T-cell (primary cell): ENCODE results near the gene EXOC3L4. TPM values are rescaled to one million over a fixed set of nuclear protein-coding genes. Genes with fewer than 3 reads are reported as not detected.

ENCODE experiments used
- ATAC-seq, 4 experiments: fragments of 200-7000 bp in 3 of 4; fragments of 150-1000 bp in 1 of 4; cut with Tn5 transposase; replicated peaks in 1 of 4; 1 replicate in 3 of 4; 2 replicates in 1 of 4; pipeline ENCODE4 v1.10.0; 2021; ENCODE audit warnings: moderate library complexity in 3 of 4, mild to moderate bottlenecking in 2 of 4, moderate number of reproducible peaks in 1 of 4
- CTCF ChIA-PET, 2 donors: fragments of 300-600 bp; sonication (Branson Sonifier 250); formaldehyde crosslinking; loops; one replicate each; lab custom pipeline; 2022; ENCODE audit warnings: antibody characterized with exemption in 2 of 2; lab: Charles Lee
- POLR2A ChIA-PET, 2 donors: fragments of 300-600 bp; sonication (Branson Sonifier 250); formaldehyde crosslinking; loops; one replicate each; lab custom pipeline; 2022; ENCODE audit warnings: antibody characterized with exemption in 2 of 2; lab: Charles Lee
- DNase-seq, 35 experiments: peaks; one replicate each; pipeline versions ENCODE4 v3.0.0 to v3.0.0-alpha.2; 2013 to 2023
- H3K27ac ChIP-seq: one replicate; pipeline ENCODE4 v1.5.1; 2013; ENCODE audit warnings: low read length
- H3K27me3 ChIP-seq, 2 experiments: replicated peaks in 1 of 2; 1 replicate in 1 of 2; 2 replicates in 1 of 2; pipeline versions ENCODE4 v1.6.1 to v1.7.0; 2013; ENCODE audit warnings: low read length in 1 of 2, mixed read lengths in 1 of 2; ENCODE audit not compliant: control insufficient read depth in 2 of 2, insufficient read depth in 2 of 2; ENCODE audit errors: extremely low read depth in 1 of 2
- H3K36me3 ChIP-seq, 2 donors: 1 replicate in 1 of 2; 2 replicates in 1 of 2; pipeline versions ENCODE4 v1.6.1 to v1.7.0; 2013; ENCODE audit warnings: low read length in 1 of 2; ENCODE audit not compliant: control insufficient read depth in 2 of 2, insufficient read depth in 1 of 2; ENCODE audit errors: extremely low read depth in 1 of 2
- H3K4me1 ChIP-seq, 2 experiments: 1 replicate in 1 of 2; 2 replicates in 1 of 2; pipeline versions ENCODE4 v1.6.1 to v1.7.0; 2013; ENCODE audit warnings: low read length in 2 of 2, mixed read lengths in 1 of 2; ENCODE audit not compliant: insufficient read depth in 2 of 2, control insufficient read depth in 1 of 2; ENCODE audit errors: extremely low read depth in 1 of 2
- H3K4me3 ChIP-seq, 2 donors: 1 replicate in 1 of 2; 2 replicates in 1 of 2; pipeline versions ENCODE4 v1.5.1 to v1.7.0; 2013; ENCODE audit warnings: mild to moderate bottlenecking in 2 of 2, low read length in 1 of 2, moderate library complexity in 1 of 2; ENCODE audit not compliant: control insufficient read depth in 1 of 2; ENCODE audit errors: extremely low read depth in 1 of 2
- H3K9me3 ChIP-seq: 2 replicates; pipeline ENCODE4 v1.7.0; 2013
- H3K27ac Mint-ChIP-seq, 2 donors: one replicate each; pipeline ENCODE4 v1.8.0; 2020 to 2021; ENCODE audit warnings: mild to moderate bottlenecking in 2 of 2, mixed read lengths in 2 of 2
- H3K27me3 Mint-ChIP-seq, 2 donors: one replicate each; pipeline ENCODE4 v1.8.0; 2021 to 2022; ENCODE audit warnings: mixed read lengths in 2 of 2
- H3K36me3 Mint-ChIP-seq: one replicate; pipeline ENCODE4 v1.8.0; 2021; ENCODE audit warnings: mixed read lengths
- H3K4me1 Mint-ChIP-seq, 3 donors: one replicate each; pipeline ENCODE4 v1.8.0; 2020 to 2022; ENCODE audit warnings: mixed read lengths in 3 of 3, mild to moderate bottlenecking in 1 of 3
- H3K4me3 Mint-ChIP-seq, 3 donors: one replicate each; pipeline ENCODE4 v1.8.0; 2020 to 2022; ENCODE audit warnings: mild to moderate bottlenecking in 3 of 3, mixed read lengths in 3 of 3, moderate library complexity in 3 of 3
- H3K9me3 Mint-ChIP-seq, 3 donors: one replicate each; pipeline ENCODE4 v1.8.0; 2020 to 2022; ENCODE audit warnings: mixed read lengths in 3 of 3
- WGBS: methylation state at CpG from one replicate; pipeline ENCODE4 v1.1.5; 2013; ENCODE audit warnings: missing lambda C conversion rate; ENCODE audit not compliant: insufficient coverage; 5-methylcytosine and 5-hydroxymethylcytosine counted together
- total RNA-seq, 35 experiments: library from RNA in 6 of 35; stranded (reverse) in 6 of 35; fragments of 120-200 nt in 1 of 35; gene quantifications; one replicate each; pipeline versions ENCODE4 v1.2.1 to v1.2.4 and lab custom pipeline; 2013 to 2026

EXOC3L4 gene
- total RNA-seq, 5 donors from 2014 or later (not counting 1 experiment from before 2014, with no cell fraction given): 0.25 TPM; not detected in 4

DNA sequence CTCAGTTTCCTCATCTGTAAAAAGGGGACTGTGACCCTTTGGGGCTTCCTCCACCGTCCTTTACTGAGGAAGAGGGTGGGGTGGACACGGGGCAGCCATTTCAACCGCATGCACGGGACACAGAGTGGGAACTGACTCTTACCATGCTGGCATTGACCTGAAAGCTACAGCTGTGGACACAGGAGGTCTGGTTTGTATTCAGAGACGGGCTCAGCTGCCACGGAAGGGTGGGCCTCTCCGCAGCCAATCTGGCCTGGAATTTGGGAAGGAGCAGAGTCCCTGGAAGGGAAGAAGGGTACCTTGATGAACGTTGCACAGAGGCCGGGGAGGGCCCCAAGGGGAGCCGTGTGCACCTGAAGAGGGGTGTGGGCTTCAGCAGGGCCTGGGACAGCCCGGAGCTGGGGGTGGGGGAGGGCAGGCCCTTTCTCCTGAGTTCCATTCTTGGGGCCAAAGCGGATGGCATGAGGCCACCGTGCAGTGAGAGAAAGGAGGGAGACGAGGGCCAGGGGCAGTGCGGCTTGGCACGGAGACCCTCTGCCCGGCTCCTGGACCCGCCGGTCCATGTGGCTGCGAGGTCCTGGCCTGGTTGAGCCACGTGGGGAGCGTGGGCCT lies 43.3 kb downstream of the EXOC3L4 start:
- Histone ChIP-seq H3K4me3 (no peak overlapping the region), H3K4me1 (no peaks in the 10 kb centered on the region), H3K9me3 (no peaks in the 10 kb centered on the region), H3K27ac (no peak overlapping the region), H3K27me3 (peaks cover 0 to 26% of the 10 kb centered on the region in 2 experiments), H3K36me3 (no peaks in the 10 kb centered on the region)
- POLR2A ChIA-PET: no interaction called here
- Mint-ChIP-seq H3K9me3 (no peaks in the 10 kb centered on the region), H3K27me3 (peaks cover 14 to 40% of the 10 kb centered on the region in 2 donors), H3K4me3 (no peak overlapping the region), H3K27ac (no peak overlapping the region), H3K36me3 (no peaks in the 10 kb centered on the region), H3K4me1 (peaks cover 0 to 6% (median 5%) of the 10 kb centered on the region in 3 donors)
- ATAC-seq (no peak), DNase-seq (no peak)
- WGBS: 84% methylated on average over 19 of the region's 22 CpGs
- CTCF ChIA-PET: no interaction called here

DNA sequence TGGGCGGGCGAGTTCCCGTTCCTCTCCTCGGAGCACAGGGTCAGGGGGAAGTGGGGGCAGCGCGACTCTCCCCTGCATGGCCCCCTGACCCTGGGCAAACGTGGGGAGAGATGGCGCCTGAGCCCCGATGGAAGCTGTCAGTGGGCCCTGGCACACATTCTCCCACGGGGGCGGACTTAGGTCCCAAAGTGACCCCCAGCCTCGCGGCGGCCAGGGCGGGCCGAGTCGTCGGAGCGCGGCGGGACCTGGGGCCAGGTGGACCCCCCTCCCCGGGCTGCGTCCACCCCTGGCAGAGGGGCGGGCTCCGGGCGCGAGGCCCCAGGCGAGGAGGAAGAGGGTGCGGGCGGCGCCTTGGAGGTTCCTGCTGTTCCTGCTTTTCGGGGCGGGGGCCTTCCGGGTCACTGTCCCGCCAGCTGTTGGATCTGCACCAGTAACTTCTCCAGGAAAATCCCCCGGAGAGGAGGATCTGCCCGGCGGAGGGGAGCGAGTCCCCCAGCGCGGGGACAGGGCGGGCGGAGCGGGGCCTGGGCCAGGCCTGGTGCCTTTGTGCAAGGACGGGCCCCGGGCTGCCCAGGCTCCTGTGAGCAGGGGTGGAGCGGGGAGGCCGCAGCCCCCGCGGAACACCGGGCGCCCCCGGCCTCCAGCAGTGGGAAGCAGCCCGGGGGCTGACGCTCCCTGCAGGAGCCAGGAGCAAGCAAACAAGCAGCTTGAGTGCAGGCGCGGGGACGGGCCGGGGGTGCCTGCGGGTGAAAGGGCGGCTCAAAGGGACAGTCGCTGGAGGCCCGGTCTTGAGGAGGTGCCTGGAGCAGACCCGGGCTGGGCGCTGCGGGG lies 44.0 kb downstream of the EXOC3L4 start:
- no peak overlapping the region for H3K4me3 ChIP-seq
- H3K27me3 Mint-ChIP-seq: peaks cover 22 to 47% of the 10 kb centered on the region in 2 donors
- no peak overlapping the region for H3K27ac ChIP-seq
- H3K9me3 Mint-ChIP-seq: no peaks in the 10 kb centered on the region
- peaks cover 0 to 6% (median 5%) of the 10 kb centered on the region in 3 donors for H3K4me1 Mint-ChIP-seq
- no peaks in the 10 kb centered on the region for H3K4me1 ChIP-seq
- H3K9me3 ChIP-seq: no peaks in the 10 kb centered on the region
- peaks cover 0 to 31% of the 10 kb centered on the region in 2 experiments for H3K27me3 ChIP-seq
- H3K36me3 ChIP-seq: no peaks in the 10 kb centered on the region
- H3K4me3 Mint-ChIP-seq: no peak overlapping the region
- no peaks in the 10 kb centered on the region for H3K36me3 Mint-ChIP-seq
- ATAC-seq: no peak
- H3K27ac Mint-ChIP-seq: no peak overlapping the region
- DNase-seq: no peak
- ChIA-PET POLR2A (no interaction called here), CTCF (interaction anchor here in 1 of 2 donors (0.5 kb wide), 1 partner anchor 20 kb away, joined by 3 read pairs; no protein-coding TSS in a partner anchor)
- WGBS: 63% methylated on average over 62 of the region's 66 CpGs

DNA sequence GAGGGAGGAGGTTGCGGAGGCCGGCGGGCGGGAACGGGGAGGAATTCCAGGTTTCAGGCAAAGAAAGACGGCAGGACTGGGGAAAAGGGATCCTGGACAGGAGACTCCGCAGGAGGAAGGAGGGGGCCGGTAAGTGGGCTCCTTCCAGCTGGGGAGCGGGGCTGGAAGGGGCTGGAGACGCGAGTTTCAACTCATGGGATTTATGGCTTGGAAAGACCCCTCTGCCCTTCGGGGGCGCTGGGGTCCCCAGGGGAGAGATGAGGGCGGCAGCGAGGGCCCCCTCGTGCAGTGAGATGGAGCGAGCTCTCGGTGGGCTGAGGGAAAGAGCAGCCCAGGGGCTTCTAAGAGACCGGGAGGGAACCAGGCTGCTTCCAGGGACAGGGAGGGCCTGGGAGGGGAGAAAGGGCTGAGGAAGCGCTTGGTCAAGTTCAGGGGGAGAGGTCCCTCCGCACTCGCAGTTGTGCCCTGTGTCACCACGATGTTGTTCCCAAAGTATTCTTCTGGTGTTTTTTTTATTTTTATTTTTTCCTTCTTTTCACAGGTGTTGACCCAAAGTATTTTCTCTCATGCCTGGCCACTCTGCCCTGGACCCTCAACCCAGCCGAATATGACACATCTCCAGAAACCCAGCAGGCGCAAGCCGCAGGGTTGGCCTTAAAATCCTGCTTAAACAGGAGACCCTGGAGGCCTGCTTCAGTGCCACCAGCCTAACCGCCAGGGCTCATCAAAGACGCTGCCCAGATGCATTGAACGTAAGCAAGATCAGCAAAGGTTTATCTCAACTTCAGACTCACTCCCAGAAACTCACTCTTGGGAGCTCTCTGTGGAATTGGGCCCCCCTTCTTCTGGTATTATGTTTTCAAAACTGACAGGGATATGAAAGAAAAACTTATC lies 44.9 kb downstream of the EXOC3L4 start:
- no peak for DNase-seq
- H3K36me3 Mint-ChIP-seq: no peaks in the 10 kb centered on the region
- Histone ChIP-seq H3K27me3 (peaks cover 0 to 30% of the 10 kb centered on the region in 2 experiments), H3K4me1 (no peaks in the 10 kb centered on the region), H3K36me3 (no peaks in the 10 kb centered on the region), H3K4me3 (no peak overlapping the region), H3K27ac (no peak overlapping the region), H3K9me3 (no peaks in the 10 kb centered on the region)
- H3K4me3 Mint-ChIP-seq: no peak overlapping the region
- POLR2A ChIA-PET: interaction anchor here in 1 of 2 donors (0.6 kb wide), 1 partner anchor 40 kb away, joined by 3 read pairs; no protein-coding TSS in a partner anchor
- no peak for ATAC-seq
- H3K9me3 Mint-ChIP-seq: no peaks in the 10 kb centered on the region
- peaks cover 0 to 6% (median 5%) of the 10 kb centered on the region in 3 donors for H3K4me1 Mint-ChIP-seq
- WGBS: 88% methylated on average over 24 of the region's 29 CpGs
- peaks cover 25 to 50% of the 10 kb centered on the region in 2 donors for H3K27me3 Mint-ChIP-seq
- H3K27ac Mint-ChIP-seq: no peak overlapping the region
- CTCF ChIA-PET: interaction anchor here in 1 of 2 donors (0.5 kb wide), 1 partner anchor 19 kb away, joined by 3 read pairs; no protein-coding TSS in a partner anchor

DNA sequence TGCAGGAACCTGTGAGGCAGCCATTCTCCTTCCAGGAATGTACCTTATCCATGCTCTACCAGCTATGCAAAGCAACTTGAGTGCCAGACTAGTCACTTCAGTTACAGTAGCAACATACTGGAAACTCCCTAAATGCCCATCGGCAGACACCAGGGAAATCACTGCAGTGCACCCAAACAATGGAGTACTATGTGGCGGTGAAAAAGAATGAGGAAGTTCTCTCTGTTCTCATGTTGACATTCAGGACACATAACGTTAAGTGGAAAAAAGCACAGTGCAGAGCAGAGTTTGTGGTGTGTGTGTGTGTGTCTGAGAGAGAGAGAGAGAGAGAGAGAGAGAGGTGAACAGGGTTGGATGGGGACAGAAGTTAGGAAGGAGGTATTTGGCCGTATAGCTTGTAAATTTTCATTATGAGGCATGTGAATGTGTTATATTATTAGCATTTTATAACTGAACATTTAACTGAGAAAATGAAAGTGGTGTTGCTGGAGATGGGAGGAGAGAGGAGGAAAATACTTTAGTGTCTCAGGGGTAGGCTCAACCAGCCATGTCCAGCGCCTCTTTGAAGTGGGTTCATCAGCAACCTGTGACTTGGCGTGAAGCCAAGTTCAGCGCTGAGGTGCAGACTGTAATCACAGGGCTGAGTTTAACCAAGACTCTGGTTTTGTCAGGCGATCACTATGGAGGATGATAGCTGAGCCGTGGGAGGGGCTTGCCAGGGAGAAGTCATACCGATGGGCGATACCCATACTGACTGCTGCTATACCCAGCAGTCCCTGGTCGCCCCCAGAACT lies 46.0 kb downstream of the EXOC3L4 start:
- peaks cover 0 to 35% of the 10 kb centered on the region in 2 experiments for H3K27me3 ChIP-seq
- no peak overlapping the region for H3K4me3 ChIP-seq
- Mint-ChIP-seq H3K27me3 (peaks cover 27 to 51% of the 10 kb centered on the region in 2 donors), H3K4me1 (peaks cover 0 to 6% (median 5%) of the 10 kb centered on the region in 3 donors), H3K9me3 (no peaks in the 10 kb centered on the region), H3K36me3 (no peaks in the 10 kb centered on the region), H3K4me3 (no peak overlapping the region), H3K27ac (no peak overlapping the region)
- H3K27ac ChIP-seq: no peak overlapping the region
- ChIA-PET CTCF (interaction anchor here in 1 of 2 donors (0.5 kb wide), 1 partner anchor 536 kb away, joined by 5 read pairs; no protein-coding TSS in a partner anchor), POLR2A (interaction anchor here in 1 of 2 donors (0.6 kb wide), 1 partner anchor 39 kb away, joined by 3 read pairs; no protein-coding TSS in a partner anchor)
- no peaks in the 10 kb centered on the region for H3K9me3 ChIP-seq
- WGBS: 39% methylated on average over 10 of the region's 12 CpGs
- no peaks in the 10 kb centered on the region for H3K4me1 ChIP-seq
- ATAC-seq (no peak), DNase-seq (no peak)
- H3K36me3 ChIP-seq: no peaks in the 10 kb centered on the region

DNA sequence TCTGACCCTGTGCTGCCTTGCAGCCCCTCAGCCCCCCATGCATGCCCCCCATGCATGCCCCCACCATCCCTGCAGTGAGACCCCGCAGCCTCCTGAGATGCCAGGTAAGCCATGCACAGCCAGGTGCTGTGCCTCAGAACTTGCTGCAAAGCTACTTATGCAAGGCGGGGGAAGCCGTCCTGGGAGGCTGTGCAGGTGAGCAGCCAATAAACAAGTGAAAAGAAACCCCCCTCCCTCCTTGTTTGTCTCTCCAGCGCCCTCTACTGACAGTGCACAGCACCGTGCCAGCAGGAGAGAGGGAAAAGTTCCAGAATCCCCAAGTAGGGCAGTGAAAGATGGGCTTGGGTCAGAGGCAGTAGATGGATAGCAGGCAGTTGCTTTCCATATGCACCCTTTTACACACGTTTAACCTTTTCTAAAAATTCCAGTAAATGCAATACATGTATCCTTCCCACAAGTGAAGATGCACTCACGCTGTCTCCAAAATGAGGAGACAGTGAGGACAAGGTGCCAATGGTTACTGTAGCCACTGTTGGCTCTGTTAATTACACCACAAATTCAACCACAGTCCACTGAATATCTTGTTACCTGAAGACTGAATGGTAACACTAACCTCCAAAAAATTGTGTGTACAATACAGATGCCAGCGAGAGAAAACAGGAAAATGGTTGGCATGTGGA lies 46.7 kb downstream of the EXOC3L4 start:
- H3K36me3 ChIP-seq: no peaks in the 10 kb centered on the region
- H3K4me3 Mint-ChIP-seq: no peak overlapping the region
- H3K4me3 ChIP-seq: no peak overlapping the region
- H3K27me3 ChIP-seq: peaks cover 0 to 40% of the 10 kb centered on the region in 2 experiments
- 50% methylated on average over 2 of the region's 8 CpGs for WGBS
- ATAC-seq (no peak), DNase-seq (peak in 7 of 35 experiments; percentile 6 to 36 (median 20))
- peaks cover 32 to 56% of the 10 kb centered on the region in 2 donors for H3K27me3 Mint-ChIP-seq
- peaks cover 0 to 6% (median 5%) of the 10 kb centered on the region in 3 donors for H3K4me1 Mint-ChIP-seq
- no peaks in the 10 kb centered on the region for H3K36me3 Mint-ChIP-seq
- no peaks in the 10 kb centered on the region for H3K4me1 ChIP-seq
- no peaks in the 10 kb centered on the region for H3K9me3 Mint-ChIP-seq
- no peak overlapping the region for H3K27ac ChIP-seq
- H3K27ac Mint-ChIP-seq: no peak overlapping the region
- ChIA-PET CTCF (no interaction called here), POLR2A (no interaction called here)
- no peaks in the 10 kb centered on the region for H3K9me3 ChIP-seq
